ENCODE measurements around the gene KRT25.

DNA sequence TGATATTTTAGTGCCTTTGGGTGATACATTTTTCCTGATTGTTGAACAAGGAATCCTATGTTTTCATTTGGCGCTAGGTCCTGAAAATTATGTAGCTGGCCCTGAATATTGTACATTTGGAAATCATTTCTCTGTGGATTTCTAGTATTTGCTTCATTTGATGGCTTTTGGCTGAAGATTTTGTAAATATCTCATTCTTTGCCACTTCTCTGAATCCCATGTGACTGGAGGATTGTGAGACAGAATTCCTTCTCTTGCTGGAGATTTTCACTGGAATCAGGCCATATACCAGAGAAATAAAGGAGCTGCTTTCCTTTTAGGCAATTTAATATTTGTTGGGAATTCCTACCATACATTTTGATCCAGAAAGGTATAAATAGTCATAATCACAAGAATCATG lies 36.0 kb upstream of the KRT25 start:
- TF ChIP-seq, protein P1, sequence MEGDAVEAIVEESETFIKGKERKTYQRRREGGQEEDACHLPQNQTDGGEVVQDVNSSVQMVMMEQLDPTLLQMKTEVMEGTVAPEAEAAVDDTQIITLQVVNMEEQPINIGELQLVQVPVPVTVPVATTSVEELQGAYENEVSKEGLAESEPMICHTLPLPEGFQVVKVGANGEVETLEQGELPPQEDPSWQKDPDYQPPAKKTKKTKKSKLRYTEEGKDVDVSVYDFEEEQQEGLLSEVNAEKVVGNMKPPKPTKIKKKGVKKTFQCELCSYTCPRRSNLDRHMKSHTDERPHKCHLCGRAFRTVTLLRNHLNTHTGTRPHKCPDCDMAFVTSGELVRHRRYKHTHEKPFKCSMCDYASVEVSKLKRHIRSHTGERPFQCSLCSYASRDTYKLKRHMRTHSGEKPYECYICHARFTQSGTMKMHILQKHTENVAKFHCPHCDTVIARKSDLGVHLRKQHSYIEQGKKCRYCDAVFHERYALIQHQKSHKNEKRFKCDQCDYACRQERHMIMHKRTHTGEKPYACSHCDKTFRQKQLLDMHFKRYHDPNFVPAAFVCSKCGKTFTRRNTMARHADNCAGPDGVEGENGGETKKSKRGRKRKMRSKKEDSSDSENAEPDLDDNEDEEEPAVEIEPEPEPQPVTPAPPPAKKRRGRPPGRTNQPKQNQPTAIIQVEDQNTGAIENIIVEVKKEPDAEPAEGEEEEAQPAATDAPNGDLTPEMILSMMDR (IDR thresholded peaks at IDR 0.05), result no peak
- no peak for TF ChIP-seq POLR2A (IDR thresholded peaks at IDR 0.05)

Data from esophagus squamous epithelium (tissue), 4 donors.